ACC112 (cell line): ENCODE measurements around the gene LACTBL1.
A peak's percentile ranks its signal among the peaks of the same experiment; 100 is the strongest.
"Not testable (repeated sequence)": the region's sequence is repeated elsewhere in the genome, so short reads cannot be mapped to it uniquely, and the experiment has no call there.

Experiments used
- H2AFZ ChIP-seq: fragments of 200-600 bp; sonication (generic); one replicate; pipeline ENCODE4 v1.6.0; 2017; ENCODE audit warnings: antibody characterized with exemption, low read length; ENCODE audit not compliant: unreplicated experiment
- H3K27ac ChIP-seq: fragments of 200-600 bp; sonication (generic); 2 replicates; pipeline ENCODE4 v1.5.1; 2014; ENCODE audit warnings: low read depth, mild to moderate bottlenecking, antibody characterized with exemption, low read length, moderate library complexity
- H3K27me3 ChIP-seq: fragments of 200-600 bp; sonication (generic); 2 replicates; pipeline ENCODE4 v1.6.1; 2014; ENCODE audit warnings: mild to moderate bottlenecking, antibody characterized with exemption, low read length, moderate library complexity, mixed read lengths; ENCODE audit not compliant: insufficient read depth
- H3K36me3 ChIP-seq: fragments of 200-600 bp; sonication (generic); 2 replicates; pipeline ENCODE4 v1.6.1; 2016; ENCODE audit warnings: mild to moderate bottlenecking, antibody characterized with exemption, low read length, moderate library complexity, mixed read lengths; ENCODE audit not compliant: insufficient read depth
- H3K4me1 ChIP-seq: fragments of 200-600 bp; sonication (generic); one replicate; pipeline ENCODE4 v1.6.1; 2016; ENCODE audit warnings: low read length, mixed read lengths; ENCODE audit not compliant: insufficient read depth, unreplicated experiment, control insufficient read depth
- H3K4me3 ChIP-seq: fragments of 200-600 bp; sonication (generic); 2 replicates; pipeline ENCODE4 v1.5.1; 2014; ENCODE audit warnings: mild to moderate bottlenecking, low read depth, low read length
- H3K79me2 ChIP-seq: fragments of 200-600 bp; sonication (generic); one replicate; pipeline ENCODE4 v1.6.0; 2016; ENCODE audit warnings: low read length; ENCODE audit not compliant: control insufficient read depth, unreplicated experiment, insufficient read depth

Gene LACTBL1

DNA sequence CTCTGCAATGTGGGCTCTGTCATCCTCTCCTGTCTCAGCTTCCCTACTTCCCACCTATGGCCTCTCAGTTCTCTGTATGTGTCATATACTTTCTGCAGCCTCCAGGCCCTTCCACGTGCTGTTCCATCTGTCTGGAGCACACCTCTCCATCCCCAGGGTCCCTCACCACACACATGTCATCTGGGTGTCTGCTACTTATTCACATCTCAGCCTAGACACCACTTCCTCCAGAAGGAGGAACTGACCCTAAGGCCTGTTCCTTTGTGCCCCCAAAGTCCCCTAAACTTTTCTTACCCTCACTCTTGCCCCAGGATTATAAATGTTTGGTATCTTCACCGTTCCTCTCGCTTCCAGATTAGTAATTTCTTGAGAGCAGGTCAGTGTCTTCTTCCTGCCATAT lies 10.1 kb downstream of the LACTBL1 start:
- Histone ChIP-seq H3K27ac (no peak overlapping the region), H2AFZ (no peak overlapping the region), H3K36me3 (no peaks in the 10 kb centered on the region), H3K27me3 (peaks cover 8% of the 10 kb centered on the region), H3K4me1 (no peaks in the 10 kb centered on the region), H3K4me3 (no peak overlapping the region), H3K79me2 (no peaks in the 10 kb centered on the region)

- H3K27me3 ChIP-seq: peaks cover 10% of the 10 kb centered on the region
- no peaks in the 10 kb centered on the region for H3K4me1 ChIP-seq
- H3K79me2 ChIP-seq: no peaks in the 10 kb centered on the region
- no peaks in the 10 kb centered on the region for H3K36me3 ChIP-seq
- H3K4me3 ChIP-seq: no peak overlapping the region
- H3K27ac ChIP-seq: no peak overlapping the region
- H2AFZ ChIP-seq: no peak overlapping the region
These were observed 12.9 kb downstream of the LACTBL1 start for GRCh38 chr1:22959545-22960360.

- H3K4me3 ChIP-seq: no peak overlapping the region
- peaks cover 22% of the 10 kb centered on the region for H3K27me3 ChIP-seq
- no peak overlapping the region for H2AFZ ChIP-seq
- H3K4me1 ChIP-seq: no peaks in the 10 kb centered on the region
- H3K36me3 ChIP-seq: no peaks in the 10 kb centered on the region
- no peak overlapping the region for H3K27ac ChIP-seq
- H3K79me2 ChIP-seq: no peaks in the 10 kb centered on the region
These were observed 14.1 kb downstream of the LACTBL1 start for GRCh38 chr1:22958556-22958955.

GRCh38 chr1:22957066-22957465 lies 15.6 kb downstream of the LACTBL1 start:
- H3K4me1 ChIP-seq: no peaks in the 10 kb centered on the region
- no peaks in the 10 kb centered on the region for H3K79me2 ChIP-seq
- no peak overlapping the region for H2AFZ ChIP-seq
- no peak overlapping the region for H3K27ac ChIP-seq
- peaks cover 37% of the 10 kb centered on the region for H3K27me3 ChIP-seq
- H3K4me3 ChIP-seq: no peak overlapping the region
- H3K36me3 ChIP-seq: no peaks in the 10 kb centered on the region

- H3K36me3 ChIP-seq: no peaks in the 10 kb centered on the region
These were observed 17.5 kb downstream of the LACTBL1 start for GRCh38 chr1:22955146-22955545.

GRCh38 chr1:22953740-22954141 lies 18.9 kb downstream of the LACTBL1 start:
- no peaks in the 10 kb centered on the region for H3K36me3 ChIP-seq
- H3K4me1 ChIP-seq: no peaks in the 10 kb centered on the region
- no peaks in the 10 kb centered on the region for H3K79me2 ChIP-seq
- H3K27me3 ChIP-seq: peaks cover 57% of the 10 kb centered on the region
- H3K4me3 ChIP-seq: peak overlapping the region; percentile 57; the same call in 1 of the 2 replicates
- no peak overlapping the region for H2AFZ ChIP-seq
- H3K27ac ChIP-seq: no peak overlapping the region

More at GRCh38 chr1:22955146-22955545, 17.5 kb downstream of the LACTBL1 start:
- H2AFZ ChIP-seq: no peak overlapping the region
- no peak overlapping the region for H3K4me3 ChIP-seq
- H3K27me3 ChIP-seq: peaks cover 55% of the 10 kb centered on the region
- H3K27ac ChIP-seq: no peak overlapping the region
- H3K79me2 ChIP-seq: no peaks in the 10 kb centered on the region
- no peaks in the 10 kb centered on the region for H3K4me1 ChIP-seq

GRCh38 chr1:22953057-22953739 lies 19.5 kb downstream of the LACTBL1 start:
- H3K27ac ChIP-seq: no peak overlapping the region
- H3K27me3 ChIP-seq: peaks cover 57% of the 10 kb centered on the region
- H3K4me3 ChIP-seq: peak overlapping the region; percentile 57; the same call in 1 of the 2 replicates
- no peaks in the 10 kb centered on the region for H3K4me1 ChIP-seq
- H3K79me2 ChIP-seq: no peaks in the 10 kb centered on the region
- no peaks in the 10 kb centered on the region for H3K36me3 ChIP-seq
- peak overlapping the region; percentile 47 for H2AFZ ChIP-seq

DNA sequence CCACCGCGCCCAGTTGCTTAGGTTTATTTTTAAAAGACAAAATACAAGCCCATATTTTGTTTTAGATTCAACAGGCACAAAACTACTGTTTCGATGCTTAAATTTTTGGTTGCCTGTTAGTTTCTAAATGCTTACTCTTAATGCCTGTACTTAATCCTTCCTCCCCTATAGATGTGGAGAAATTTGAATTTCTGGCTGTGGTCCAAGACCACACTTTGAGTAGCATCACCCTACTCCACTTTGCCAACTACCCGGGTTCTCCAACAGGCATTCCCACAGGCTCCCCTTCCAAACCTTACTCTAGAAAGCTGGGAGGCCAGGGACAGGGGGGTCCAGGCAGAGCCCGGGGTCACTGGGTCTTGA lies 20.0 kb downstream of the LACTBL1 start:
- H3K27ac ChIP-seq: no peak overlapping the region
- peaks cover 57% of the 10 kb centered on the region for H3K27me3 ChIP-seq
- no peaks in the 10 kb centered on the region for H3K4me1 ChIP-seq
- peak overlapping the region; percentile 57; the same call in 1 of the 2 replicates for H3K4me3 ChIP-seq
- H3K79me2 ChIP-seq: no peaks in the 10 kb centered on the region
- no peak overlapping the region for H2AFZ ChIP-seq
- H3K36me3 ChIP-seq: no peaks in the 10 kb centered on the region

GRCh38 chr1:22951796-22952195 lies 20.9 kb downstream of the LACTBL1 start:
- Histone ChIP-seq H3K36me3 (no peaks in the 10 kb centered on the region), H3K27ac (no peak overlapping the region), H2AFZ (no peak overlapping the region), H3K27me3 (peaks cover 57% of the 10 kb centered on the region), H3K4me3 (no peak overlapping the region), H3K4me1 (no peaks in the 10 kb centered on the region), H3K79me2 (no peaks in the 10 kb centered on the region)

DNA sequence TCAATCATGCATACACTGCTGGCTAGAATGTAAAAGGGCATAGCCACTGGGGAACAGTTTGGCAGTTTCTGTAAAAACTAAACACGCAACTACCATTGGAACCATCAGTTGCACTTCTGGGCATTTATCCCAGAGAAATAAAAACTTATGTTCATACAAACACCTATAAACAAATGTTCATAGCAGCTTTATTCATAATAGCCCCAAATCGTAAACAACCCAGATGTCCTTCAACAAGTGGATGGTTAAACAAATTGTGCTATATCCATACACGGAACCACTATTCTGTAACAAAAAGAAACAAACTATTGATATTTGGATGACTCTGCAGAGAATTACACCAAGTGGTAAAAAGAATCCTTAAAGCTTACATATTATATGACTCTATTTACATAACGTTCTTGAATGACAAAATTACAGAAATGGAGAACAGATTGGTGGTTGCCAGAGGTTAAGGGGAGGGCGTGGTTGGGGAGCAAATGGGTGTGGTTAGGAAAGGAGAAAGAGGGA lies 22.8 kb downstream of the LACTBL1 start:
- Histone ChIP-seq H3K27ac (no peak overlapping the region), H3K27me3 (peaks cover 50% of the 10 kb centered on the region), H3K4me1 (no peaks in the 10 kb centered on the region), H2AFZ (peak overlapping the region; percentile 56), H3K4me3 (no peak overlapping the region), H3K79me2 (no peaks in the 10 kb centered on the region), H3K36me3 (no peaks in the 10 kb centered on the region)

- H3K27me3 ChIP-seq: peaks cover 34% of the 10 kb centered on the region
- H3K27ac ChIP-seq, H3K79me2 ChIP-seq, H3K36me3 ChIP-seq, H2AFZ ChIP-seq, H3K4me3 ChIP-seq, H3K4me1 ChIP-seq: not testable (repeated sequence)
These were observed 27.5 kb downstream of the LACTBL1 start for GRCh38 chr1:22945171-22945570.
